CD4-positive, CD25-positive, alpha-beta regulatory T cell (primary cell): ENCODE data around the gene PPP6R1. TPM values are rescaled to one million over a fixed set of nuclear protein-coding genes. Genes with fewer than 3 reads are reported as not detected.
A peak's percentile ranks its signal among the peaks of the same experiment; 100 is the strongest.

ENCODE experiments used
- ATAC-seq, 2 donors: fragments of 150-1000 bp; cut with Tn5 transposase; one replicate each; pipeline ENCODE4 v1.10.0; 2021; ENCODE audit warnings: low read depth in 2 of 2, moderate number of reproducible peaks in 2 of 2, moderate library complexity in 1 of 2
- DNase-seq, 3 donors: peaks; one replicate each; pipeline versions ENCODE4 v3.0.0 to v3.0.0-alpha.2; 2012 to 2022; ENCODE audit warnings: mixed read lengths in 1 of 3
- H3K27ac ChIP-seq: one replicate; pipeline ENCODE4 v1.7.0; 2013; ENCODE audit warnings: mild to moderate bottlenecking, low read length; ENCODE audit not compliant: insufficient read depth, poor library complexity, severe bottlenecking
- H3K27me3 ChIP-seq: one replicate; pipeline ENCODE4 v1.7.0; 2013; ENCODE audit warnings: low read length; ENCODE audit not compliant: control insufficient read depth, insufficient read depth
- H3K36me3 ChIP-seq: one replicate; pipeline ENCODE4 v1.7.0; 2013; ENCODE audit warnings: mild to moderate bottlenecking, low read length, moderate library complexity; ENCODE audit not compliant: control insufficient read depth, insufficient read depth
- H3K4me1 ChIP-seq: 2 replicates; pipeline ENCODE4 v1.7.0; 2013; ENCODE audit warnings: mild to moderate bottlenecking, low read length; ENCODE audit not compliant: insufficient read depth, control insufficient read depth, poor library complexity, severe bottlenecking
- H3K4me3 ChIP-seq: one replicate; pipeline ENCODE4 v1.7.0; 2013; ENCODE audit warnings: low read depth, mild to moderate bottlenecking, low read length, moderate library complexity
- H3K9me3 ChIP-seq, 2 experiments: 1 replicate in 1 of 2; 2 replicates in 1 of 2; pipeline ENCODE4 v1.7.0; 2013; ENCODE audit warnings: low read length in 2 of 2, mild to moderate bottlenecking in 1 of 2, moderate library complexity in 1 of 2; ENCODE audit not compliant: control insufficient read depth in 2 of 2
- H3K27ac Mint-ChIP-seq, 3 donors: one replicate each; pipeline ENCODE4 v1.8.0; 2020 to 2022; ENCODE audit warnings: mild to moderate bottlenecking in 3 of 3, mixed read lengths in 3 of 3, moderate library complexity in 2 of 3
- H3K27me3 Mint-ChIP-seq: one replicate; pipeline ENCODE4 v1.8.0; 2022; ENCODE audit warnings: mild to moderate bottlenecking, mixed read lengths
- H3K36me3 Mint-ChIP-seq: one replicate; pipeline ENCODE4 v1.8.0; 2020; ENCODE audit warnings: mixed read lengths
- H3K4me1 Mint-ChIP-seq, 4 donors: one replicate each; pipeline ENCODE4 v1.8.0; 2020 to 2022; ENCODE audit warnings: mixed read lengths in 4 of 4, mild to moderate bottlenecking in 1 of 4
- H3K4me3 Mint-ChIP-seq, 4 donors: one replicate each; pipeline ENCODE4 v1.8.0; 2020 to 2022; ENCODE audit warnings: mild to moderate bottlenecking in 4 of 4, mixed read lengths in 4 of 4, moderate library complexity in 3 of 4
- H3K9me3 Mint-ChIP-seq, 7 donors: one replicate each; pipeline ENCODE4 v1.8.0; 2020 to 2022; ENCODE audit warnings: mixed read lengths in 7 of 7, mild to moderate bottlenecking in 3 of 7, moderate library complexity in 2 of 7
- polyA plus RNA-seq, 4 donors: library from polyadenylated mRNA; unstranded; fragments of 300-500 nt; fragmentation: Illumina TruSeq; gene quantifications; one replicate each; pipeline ENCODE4 v1.2.3, GENCODE V29; 2021
- total RNA-seq: library from RNA; stranded (reverse); gene quantifications from one replicate; pipeline ENCODE4 v1.2.3, GENCODE V29; 2022

The PPP6R1 gene
- total and polyA plus RNA-seq, 5 donors from 2014 or later = 38.9 to 168 (median 46.6) TPM

DNA sequence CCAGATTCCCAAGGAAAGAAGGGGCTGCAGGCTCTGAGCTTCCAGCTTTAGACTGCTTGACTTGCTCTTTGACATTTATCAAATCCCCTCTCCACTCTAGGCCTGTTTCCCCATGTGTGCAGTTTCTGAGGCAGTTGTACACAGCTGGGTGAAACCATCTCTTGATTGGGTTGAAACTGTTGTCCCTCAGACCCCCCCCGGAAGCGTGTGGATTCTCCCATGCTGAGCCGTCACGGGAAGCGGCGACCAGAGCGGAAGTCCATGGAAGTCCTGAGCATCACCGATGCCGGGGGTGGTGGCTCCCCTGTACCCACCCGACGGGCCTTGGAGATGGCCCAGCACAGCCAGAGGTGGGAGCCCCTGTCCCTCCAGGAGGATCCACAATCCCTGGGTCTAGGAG lies 44.7 kb upstream of the PPP6R1 start:
- H3K4me3 Mint-ChIP-seq = no peak overlapping the region
- Histone ChIP-seq H3K27ac (no peak overlapping the region), H3K4me1 (peaks cover 12% of the 10 kb centered on the region), H3K36me3 (no peaks in the 10 kb centered on the region), H3K27me3 (no peaks in the 10 kb centered on the region), H3K4me3 (no peak overlapping the region), H3K9me3 (no peaks in the 10 kb centered on the region)
- peaks cover 0 to 11% (median 6%) of the 10 kb centered on the region in 4 donors for H3K4me1 Mint-ChIP-seq
- ATAC-seq (no peak), DNase-seq (no peak)
- no peaks in the 10 kb centered on the region for H3K36me3 Mint-ChIP-seq
- peaks cover 4% of the 10 kb centered on the region for H3K27me3 Mint-ChIP-seq
- no peak overlapping the region for H3K27ac Mint-ChIP-seq
- no peaks in the 10 kb centered on the region for H3K9me3 Mint-ChIP-seq

DNA sequence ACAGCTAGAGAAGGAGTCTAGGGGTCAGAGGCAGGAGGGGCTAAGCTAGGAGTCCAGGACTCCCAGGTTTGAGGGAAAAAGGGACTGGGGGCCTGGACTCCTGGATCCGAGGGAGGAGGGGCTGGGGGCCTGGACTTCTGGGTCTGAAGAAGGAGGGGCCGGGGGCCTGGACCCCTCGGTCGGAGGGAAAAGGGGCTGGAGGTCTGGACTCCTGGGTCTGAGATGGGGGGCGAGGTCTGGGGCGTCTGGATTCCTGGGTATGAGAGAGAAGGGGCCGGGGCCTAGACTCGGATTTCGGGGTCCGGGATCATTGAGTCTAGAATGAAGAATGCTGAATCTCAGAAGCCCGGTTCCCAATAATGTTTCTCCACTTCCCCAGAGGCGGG lies 43.5 kb upstream of the PPP6R1 start:
- Mint-ChIP-seq H3K9me3 (no peaks in the 10 kb centered on the region), H3K4me1 (peaks cover 0 to 11% (median 6%) of the 10 kb centered on the region in 4 donors), H3K36me3 (no peaks in the 10 kb centered on the region), H3K27me3 (peaks cover 4% of the 10 kb centered on the region), H3K27ac (peak overlapping the region in 1 of 3 donors; percentile 86), H3K4me3 (peak overlapping the region in 3 of 4 donors; percentile 59 to 86 (median 85))
- peak overlapping the region; percentile 44 for H3K4me3 ChIP-seq
- H3K27me3 ChIP-seq = no peaks in the 10 kb centered on the region
- ATAC-seq (no peak), DNase-seq (no peak)
- no peaks in the 10 kb centered on the region for H3K36me3 ChIP-seq
- H3K9me3 ChIP-seq = no peaks in the 10 kb centered on the region
- peaks cover 12% of the 10 kb centered on the region for H3K4me1 ChIP-seq
- no peak overlapping the region for H3K27ac ChIP-seq

DNA sequence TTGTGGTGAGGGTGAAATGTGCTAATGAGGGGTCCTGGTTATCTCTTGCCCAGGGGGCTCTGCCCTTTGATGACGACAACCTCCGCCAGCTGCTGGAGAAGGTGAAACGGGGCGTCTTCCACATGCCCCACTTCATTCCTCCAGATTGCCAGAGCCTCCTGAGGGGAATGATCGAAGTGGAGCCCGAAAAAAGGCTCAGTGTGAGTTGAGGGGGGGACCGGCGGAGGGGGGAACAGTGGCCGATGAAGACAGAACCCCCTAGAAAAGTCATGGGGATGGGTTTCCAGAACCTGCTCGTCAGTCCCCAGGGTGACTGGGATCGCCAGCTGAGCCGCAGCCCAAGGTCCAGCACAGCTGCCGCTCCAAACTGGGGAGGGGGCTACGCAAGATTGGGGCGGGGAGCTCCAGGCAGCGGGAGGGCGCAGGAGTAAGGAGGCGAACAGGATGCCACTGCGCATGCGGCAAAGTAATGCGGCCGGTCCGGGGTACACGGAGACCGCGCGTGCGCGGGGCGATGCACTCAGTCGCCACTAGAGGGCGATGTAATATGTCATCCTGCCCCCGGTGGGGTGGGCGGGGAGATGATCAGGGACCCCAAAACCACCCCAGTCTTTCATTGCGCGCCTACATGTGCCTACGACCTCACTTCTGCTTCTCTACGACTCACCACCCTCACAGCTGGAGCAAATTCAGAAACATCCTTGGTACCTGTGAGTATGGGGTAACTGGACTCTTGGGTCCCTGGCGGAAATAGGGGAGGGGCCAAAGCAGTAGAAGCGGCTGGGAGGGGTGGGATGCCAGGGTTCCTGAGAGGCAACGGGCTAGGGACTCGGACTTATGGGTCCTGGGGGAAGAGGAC lies 42.9 kb upstream of the PPP6R1 start:
- Histone ChIP-seq H3K9me3 (no peaks in the 10 kb centered on the region), H3K27me3 (no peaks in the 10 kb centered on the region), H3K36me3 (no peaks in the 10 kb centered on the region), H3K4me3 (peak overlapping the region; percentile 44), H3K27ac (no peak overlapping the region), H3K4me1 (peaks cover 12% of the 10 kb centered on the region)
- Mint-ChIP-seq H3K4me1 (peaks cover 0 to 11% (median 6%) of the 10 kb centered on the region in 4 donors), H3K27me3 (peaks cover 4% of the 10 kb centered on the region), H3K27ac (peak overlapping the region in 2 of 3 donors; percentile 86 to 87), H3K9me3 (no peaks in the 10 kb centered on the region), H3K4me3 (peak overlapping the region; percentile 45 to 86 (median 72)), H3K36me3 (no peaks in the 10 kb centered on the region)
- peak; percentile 88 for ATAC-seq
- peak; percentile 83 to 89 (median 86) for DNase-seq

DNA sequence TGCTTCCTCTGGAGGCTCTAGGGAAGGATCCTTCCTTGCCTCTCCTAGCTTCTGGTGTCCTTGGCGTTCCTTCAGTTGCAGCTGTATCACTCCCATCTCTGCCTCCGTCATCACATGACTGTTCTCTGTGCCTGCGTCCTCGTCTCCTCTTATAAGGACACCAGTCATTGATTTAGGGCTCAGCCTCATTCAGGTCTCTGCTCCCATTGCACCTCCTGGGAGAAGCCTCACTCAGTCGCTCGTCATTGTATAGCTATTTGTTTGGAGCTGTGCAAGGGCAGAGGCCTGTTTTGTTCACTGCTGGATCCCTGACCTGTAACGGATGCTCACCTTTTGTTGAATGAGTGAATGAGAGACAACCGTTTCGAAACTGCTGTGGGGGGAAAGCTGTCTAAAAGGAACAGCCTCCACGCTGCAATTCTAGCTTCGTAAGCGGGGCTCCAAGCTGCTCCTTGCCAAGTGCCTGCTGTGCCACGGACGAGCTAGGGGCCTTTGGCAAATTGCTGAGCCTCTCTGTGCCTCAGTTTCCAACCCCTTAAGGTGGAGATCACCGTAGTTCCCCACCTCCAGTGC lies 42.2 kb upstream of the PPP6R1 start:
- H3K27me3 Mint-ChIP-seq = peaks cover 4% of the 10 kb centered on the region

DNA sequence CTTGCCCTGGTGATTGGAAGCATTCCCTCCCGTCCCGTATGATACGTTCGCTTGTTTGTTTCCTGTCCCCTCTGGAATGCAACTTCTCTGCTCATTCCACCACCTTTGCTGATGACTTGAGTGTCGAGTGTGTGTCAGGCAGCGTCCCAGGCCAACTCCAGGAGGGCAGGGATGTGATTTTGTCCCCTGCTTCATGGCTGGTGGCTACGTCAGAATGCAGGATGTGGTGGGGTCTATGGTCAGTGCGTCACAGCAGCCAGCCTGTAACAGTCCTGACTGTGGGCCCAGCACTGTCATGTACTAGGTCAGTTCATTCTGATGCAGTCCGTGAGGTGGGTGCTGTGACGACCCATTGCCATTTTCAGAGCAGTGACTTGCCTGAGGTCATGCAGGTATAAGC lies 41.2 kb upstream of the PPP6R1 start:
- no peaks in the 10 kb centered on the region for H3K27me3 ChIP-seq
- H3K4me3 Mint-ChIP-seq = peak overlapping the region in 1 of 4 donors; percentile 29
- no peak overlapping the region for H3K27ac Mint-ChIP-seq
- no peaks in the 10 kb centered on the region for H3K9me3 ChIP-seq
- no peaks in the 10 kb centered on the region for H3K36me3 Mint-ChIP-seq
- no peak overlapping the region for H3K27ac ChIP-seq
- H3K9me3 Mint-ChIP-seq = no peaks in the 10 kb centered on the region
- DNase-seq = no peak
- peaks cover 0 to 7% (median 6%) of the 10 kb centered on the region in 4 donors for H3K4me1 Mint-ChIP-seq
- H3K36me3 ChIP-seq = no peaks in the 10 kb centered on the region
- H3K27me3 Mint-ChIP-seq = peaks cover under 1% of the 10 kb centered on the region
- no peak overlapping the region for H3K4me3 ChIP-seq
- no peak for ATAC-seq
- peaks cover 12% of the 10 kb centered on the region for H3K4me1 ChIP-seq

More for the DNA sequence above, 42.2 kb upstream of the PPP6R1 start:
- ATAC-seq = no peak
- Mint-ChIP-seq H3K4me1 (peaks cover 0 to 11% (median 6%) of the 10 kb centered on the region in 4 donors), H3K4me3 (peak overlapping the region in 1 of 4 donors; percentile 86), H3K27ac (no peak overlapping the region), H3K9me3 (no peaks in the 10 kb centered on the region), H3K36me3 (no peaks in the 10 kb centered on the region)
- Histone ChIP-seq H3K4me3 (no peak overlapping the region), H3K9me3 (no peaks in the 10 kb centered on the region), H3K27ac (no peak overlapping the region), H3K36me3 (no peaks in the 10 kb centered on the region), H3K4me1 (peaks cover 12% of the 10 kb centered on the region), H3K27me3 (no peaks in the 10 kb centered on the region)
- DNase-seq = no peak

DNA sequence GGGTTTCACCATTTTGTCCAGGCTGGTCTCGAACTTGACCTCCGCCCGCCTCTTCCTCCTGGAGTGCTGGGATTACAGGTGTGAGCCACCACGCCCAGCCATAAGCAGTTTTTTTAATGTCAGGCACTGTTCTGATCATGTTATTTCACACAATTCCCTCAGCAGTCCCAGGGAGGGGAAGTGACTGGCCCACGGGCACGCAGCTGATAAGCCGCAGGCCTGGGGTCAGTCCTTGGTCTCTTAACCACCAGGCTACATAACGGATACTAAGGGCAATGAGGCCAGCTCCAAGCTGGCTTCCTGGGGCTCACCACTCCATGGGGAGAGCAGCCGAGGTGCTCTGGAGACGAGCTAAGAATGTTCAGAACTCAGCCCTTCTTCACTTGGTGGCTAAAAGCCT lies 38.5 kb upstream of the PPP6R1 start:
- Mint-ChIP-seq H3K4me3 (no peak overlapping the region), H3K36me3 (no peaks in the 10 kb centered on the region), H3K9me3 (no peaks in the 10 kb centered on the region), H3K4me1 (peaks cover 0 to 7% (median 6%) of the 10 kb centered on the region in 4 donors), H3K27ac (no peak overlapping the region), H3K27me3 (no peaks in the 10 kb centered on the region)
- no peak for DNase-seq
- Histone ChIP-seq H3K36me3 (no peaks in the 10 kb centered on the region), H3K4me3 (no peak overlapping the region), H3K27ac (no peak overlapping the region), H3K27me3 (no peaks in the 10 kb centered on the region), H3K4me1 (peaks cover 10% of the 10 kb centered on the region), H3K9me3 (no peaks in the 10 kb centered on the region)
- no peak for ATAC-seq

DNA sequence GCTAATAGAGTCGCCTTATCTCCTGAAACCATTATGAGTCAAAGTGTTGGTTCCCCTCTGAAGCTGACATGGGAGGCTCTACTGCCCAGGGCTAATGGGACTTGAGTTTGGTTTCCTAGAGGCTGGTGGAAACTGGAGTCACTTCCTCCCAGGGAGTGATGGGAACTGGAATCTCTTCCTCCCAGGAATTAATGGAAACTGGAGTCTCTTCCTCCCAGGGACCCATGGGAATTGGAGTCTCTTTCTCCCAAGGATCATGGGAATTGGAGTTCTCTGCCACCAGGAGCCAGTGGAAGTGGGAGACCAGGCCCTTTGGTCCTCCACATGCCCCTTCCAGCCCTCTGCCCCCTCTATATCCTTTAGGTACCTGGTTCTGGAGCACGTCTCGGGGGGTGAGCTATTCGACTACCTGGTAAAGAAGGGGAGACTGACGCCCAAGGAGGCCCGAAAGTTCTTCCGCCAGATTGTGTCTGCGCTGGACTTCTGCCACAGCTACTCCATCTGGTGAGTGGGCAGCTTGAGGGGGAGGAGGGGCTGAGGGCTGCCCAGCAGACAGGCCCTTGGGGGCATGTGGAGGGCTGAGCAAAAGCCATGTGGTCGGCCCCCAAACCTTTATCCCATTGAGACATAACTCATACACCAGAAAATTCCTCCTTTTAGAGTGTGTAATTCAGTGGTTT lies 30.4 kb upstream of the PPP6R1 start:
- Mint-ChIP-seq H3K36me3 (no peaks in the 10 kb centered on the region), H3K27ac (no peak overlapping the region), H3K27me3 (peaks cover 7% of the 10 kb centered on the region), H3K4me3 (no peak overlapping the region), H3K9me3 (no peaks in the 10 kb centered on the region), H3K4me1 (peaks cover 0 to 8% (median 6%) of the 10 kb centered on the region in 4 donors)
- H3K27ac ChIP-seq = no peak overlapping the region
- H3K27me3 ChIP-seq = no peaks in the 10 kb centered on the region
- DNase-seq (no peak), ATAC-seq (no peak)
- H3K4me3 ChIP-seq = no peak overlapping the region
- H3K36me3 ChIP-seq = no peaks in the 10 kb centered on the region
- H3K9me3 ChIP-seq = no peaks in the 10 kb centered on the region
- H3K4me1 ChIP-seq = no peaks in the 10 kb centered on the region
